Measurements from ENCODE around the gene IFNAR2. TPM values are rescaled to one million over a fixed set of nuclear protein-coding genes. Genes with fewer than 3 reads are reported as not detected.

Gene IFNAR2
- total RNA-seq, result 10 to 100 TPM in 1 of 8 experiments, 1 to 10 TPM in 7; 4.4 to 12.4 (median 7.3) TPM

- in situ Hi-C loops (cut with MboI; ENCODE audit: low pct_unique_long_range_greater_than_20kb in 2 of 9, low sequenced_read_pairs in 9 of 9, unreplicated experiment in 9 of 9), result no loop called here
- Histone ChIP-seq H3K4me1 (replicated peaks in 1 of 2) (peaks cover 4 to 6% of the 10 kb centered on the region in 2 donors), H3K27ac (peak within 1 kb of the TSS; percentile 87 to 93), H3K4me3 (peak within 1 kb of the TSS; percentile 81 to 98 (median 87))
- peak; percentile 80 to 91 (median 88) for ATAC-seq (replicated peaks in 6 of 8)
- 0% methylated on average over 5 to 8 of the region's 95 CpGs; no CpG with 5 or more reads in 8 of the 10 experiments for WGBS, 10 experiments
These were observed at the start of gene IFNAR2 for GRCh38 chr21:33229784-33230544. Gene IFNAR2, plus strand, starts transcription at chr21:33229938. Its CDS starts 11,985 bp downstream, at chr21:33241923.

- no peak overlapping the region for H3K4me3 ChIP-seq
- 39 to 100% (median 85%) methylated on average over 1 to 6 of the region's 6 CpGs for WGBS, 10 experiments
- no peak for ATAC-seq (replicated peaks in 6 of 8)
These were observed 43.9 kb upstream of the IFNAR2 start for GRCh38 chr21:33185852-33186251.

GRCh38 chr21:33187276-33187675, 42.5 kb upstream of the IFNAR2 start:
- Histone ChIP-seq H3K4me1 (replicated peaks in 1 of 2) (peaks cover 8 to 14% of the 10 kb centered on the region in 2 donors), H3K4me3 (no peak overlapping the region), H3K27ac (no peak overlapping the region)
- in situ Hi-C loops (cut with MboI; ENCODE audit: low pct_unique_long_range_greater_than_20kb in 2 of 9, low sequenced_read_pairs in 9 of 9, unreplicated experiment in 9 of 9), result loop anchor here in 2 of 9 experiments (25.0 kb wide), 1 partner anchor 350 kb away; no protein-coding TSS in a partner anchor
- 13 to 86% (median 83%) methylated on average over 1 to 4 of the region's 4 CpGs; no CpG with 5 or more reads in 3 of the 10 experiments for WGBS, 10 experiments
- ATAC-seq (replicated peaks in 6 of 8), result no peak

More at GRCh38 chr21:33185852-33186251, 43.9 kb upstream of the IFNAR2 start:
- in situ Hi-C loops (cut with MboI; ENCODE audit: low pct_unique_long_range_greater_than_20kb in 2 of 9, low sequenced_read_pairs in 9 of 9, unreplicated experiment in 9 of 9), result loop anchor here in 2 of 9 experiments (25.0 kb wide), 1 partner anchor 349 kb away; no protein-coding TSS in a partner anchor
- H3K27ac ChIP-seq, result no peak overlapping the region
- peaks cover 8 to 14% of the 10 kb centered on the region in 2 donors for H3K4me1 ChIP-seq (replicated peaks in 1 of 2)

GRCh38 chr21:33189237-33189636, 40.5 kb upstream of the IFNAR2 start:
- WGBS, 10 experiments, result 0 to 59% (median 37%) methylated on average over 2 to 4 of the region's 4 CpGs; no CpG with 5 or more reads in 2 of the 10 experiments
- no peak overlapping the region for H3K4me3 ChIP-seq
- no peak for ATAC-seq (replicated peaks in 6 of 8)
- in situ Hi-C loops (cut with MboI; ENCODE audit: low pct_unique_long_range_greater_than_20kb in 2 of 9, low sequenced_read_pairs in 9 of 9, unreplicated experiment in 9 of 9), result loop anchor here in 2 of 9 experiments (25.0 kb wide), 1 partner anchor 352 kb away; no protein-coding TSS in a partner anchor
- H3K27ac ChIP-seq, result no peak overlapping the region
- peaks cover 8 to 14% of the 10 kb centered on the region in 2 donors for H3K4me1 ChIP-seq (replicated peaks in 1 of 2)

- ATAC-seq (replicated peaks in 6 of 8), result no peak
- no peak overlapping the region for H3K27ac ChIP-seq
- 22 to 100% (median 80%) methylated on average over 1 to 3 of the region's 3 CpGs for WGBS, 10 experiments
- H3K4me3 ChIP-seq, result no peak overlapping the region
- peaks cover 8 to 14% of the 10 kb centered on the region in 2 donors for H3K4me1 ChIP-seq (replicated peaks in 1 of 2)
- in situ Hi-C loops (cut with MboI; ENCODE audit: low pct_unique_long_range_greater_than_20kb in 2 of 9, low sequenced_read_pairs in 9 of 9, unreplicated experiment in 9 of 9), result loop anchor here in 3 of 9 experiments (10.0 to 25.0 kb wide), 2 partner anchors 255 to 353 kb away; no protein-coding TSS in a partner anchor
These were observed 39.9 kb upstream of the IFNAR2 start for GRCh38 chr21:33189824-33190223.

GRCh38 chr21:33196941-33197374, 32.8 kb upstream of the IFNAR2 start:
- Histone ChIP-seq H3K27ac (no peak overlapping the region), H3K4me1 (replicated peaks in 1 of 2) (peaks cover 3 to 7% of the 10 kb centered on the region in 2 donors), H3K4me3 (no peak overlapping the region)
- in situ Hi-C loops (cut with MboI; ENCODE audit: low pct_unique_long_range_greater_than_20kb in 2 of 9, low sequenced_read_pairs in 9 of 9, unreplicated experiment in 9 of 9), result loop anchor here in 3 of 9 experiments (5.0 to 25.0 kb wide), 3 partner anchors 248 to 365 kb away; no protein-coding TSS in a partner anchor
- 0 to 31% (median 18%) methylated on average over 6 to 14 of the region's 14 CpGs; no CpG with 5 or more reads in 3 of the 10 experiments for WGBS, 10 experiments
- peak; percentile 65 to 84 (median 80) for ATAC-seq (replicated peaks in 6 of 8)

GRCh38 chr21:33197496-33197895, 32.2 kb upstream of the IFNAR2 start:
- ATAC-seq (replicated peaks in 6 of 8), result no peak
- peaks cover 3 to 7% of the 10 kb centered on the region in 2 donors for H3K4me1 ChIP-seq (replicated peaks in 1 of 2)
- 0 to 70% (median 53%) methylated on average over 1 to 4 of the region's 4 CpGs; no CpG with 5 or more reads in 2 of the 10 experiments for WGBS, 10 experiments
- no peak overlapping the region for H3K4me3 ChIP-seq
- H3K27ac ChIP-seq, result no peak overlapping the region
- in situ Hi-C loops (cut with MboI; ENCODE audit: low pct_unique_long_range_greater_than_20kb in 2 of 9, low sequenced_read_pairs in 9 of 9, unreplicated experiment in 9 of 9), result loop anchor here in 3 of 9 experiments (5.0 to 25.0 kb wide), 3 partner anchors 247 to 365 kb away; no protein-coding TSS in a partner anchor

GRCh38 chr21:33198346-33199099, 31.2 kb upstream of the IFNAR2 start:
- H3K4me1 ChIP-seq (replicated peaks in 1 of 2), result peaks cover 3 to 7% of the 10 kb centered on the region in 2 donors
- no peak overlapping the region for H3K4me3 ChIP-seq
- no peak overlapping the region for H3K27ac ChIP-seq
- no peak for ATAC-seq (replicated peaks in 6 of 8)
- in situ Hi-C loops (cut with MboI; ENCODE audit: low pct_unique_long_range_greater_than_20kb in 2 of 9, low sequenced_read_pairs in 9 of 9, unreplicated experiment in 9 of 9), result loop anchor here in 3 of 9 experiments (5.0 to 25.0 kb wide), 3 partner anchors 246 to 366 kb away; no protein-coding TSS in a partner anchor
- 17 to 95% (median 79%) methylated on average over 1 to 6 of the region's 9 CpGs for WGBS, 10 experiments

GRCh38 chr21:33199100-33199464, 30.7 kb upstream of the IFNAR2 start:
- in situ Hi-C loops (cut with MboI; ENCODE audit: low pct_unique_long_range_greater_than_20kb in 2 of 9, low sequenced_read_pairs in 9 of 9, unreplicated experiment in 9 of 9), result loop anchor here in 3 of 9 experiments (5.0 to 25.0 kb wide), 3 partner anchors 246 to 367 kb away; no protein-coding TSS in a partner anchor
- WGBS, 10 experiments, result 65 to 100% (median 94%) methylated on average over 1 to 6 of the region's 6 CpGs; no CpG with 5 or more reads in 1 of the 10 experiments
- Histone ChIP-seq H3K27ac (no peak overlapping the region), H3K4me3 (no peak overlapping the region), H3K4me1 (replicated peaks in 1 of 2) (peaks cover 3 to 7% of the 10 kb centered on the region in 2 donors)
- no peak for ATAC-seq (replicated peaks in 6 of 8)

GRCh38 chr21:33199516-33200217, 30.1 kb upstream of the IFNAR2 start:
- H3K4me1 ChIP-seq (replicated peaks in 1 of 2), result peaks cover 3 to 7% of the 10 kb centered on the region in 2 donors
- no peak overlapping the region for H3K27ac ChIP-seq
- peak; percentile 61 to 91 (median 84) for ATAC-seq (replicated peaks in 6 of 8)
- H3K4me3 ChIP-seq, result no peak overlapping the region
- WGBS, 10 experiments, result 0 to 60% (median 13%) methylated on average over 1 to 7 of the region's 8 CpGs; no CpG with 5 or more reads in 1 of the 10 experiments
- in situ Hi-C loops (cut with MboI; ENCODE audit: low pct_unique_long_range_greater_than_20kb in 2 of 9, low sequenced_read_pairs in 9 of 9, unreplicated experiment in 9 of 9), result loop anchor here in 4 of 9 experiments (5.0 to 25.0 kb wide), 3 partner anchors 245 to 367 kb away; no protein-coding TSS in a partner anchor

- H3K27ac ChIP-seq, result no peak overlapping the region
- in situ Hi-C loops (cut with MboI; ENCODE audit: low pct_unique_long_range_greater_than_20kb in 2 of 9, low sequenced_read_pairs in 9 of 9, unreplicated experiment in 9 of 9), result loop anchor here in 1 of 9 experiments (10.0 kb wide), 1 partner anchor 243 kb away; no protein-coding TSS in a partner anchor
- no peak for ATAC-seq (replicated peaks in 6 of 8)
- 33 to 100% (median 67%) methylated on average over 1 to 2 of the region's 4 CpGs; no CpG with 5 or more reads in 5 of the 10 experiments for WGBS, 10 experiments
- H3K4me3 ChIP-seq, result no peak overlapping the region
- H3K4me1 ChIP-seq (replicated peaks in 1 of 2), result no peaks in the 10 kb centered on the region
These were observed 27.8 kb upstream of the IFNAR2 start for GRCh38 chr21:33201956-33202355.

All from motor neuron (in vitro differentiated cells).